AG10803 (cell line): ENCODE data around the gene KDM3A.
"Not testable (repeated sequence)": the region's sequence is repeated elsewhere in the genome, so short reads cannot be mapped to it uniquely, and the experiment has no call there.

Experiments
- DNase-seq: peaks from one replicate; pipeline ENCODE4 v3.0.0; 2010; ENCODE audit warnings: low read depth
- H3K4me3 ChIP-seq: 2 replicates; pipeline ENCODE4 v1.5.1; 2011; ENCODE audit warnings: mild to moderate bottlenecking, low read length, control low read depth
- TF ChIP-seq, protein P1 (sequence below): conservative IDR thresholded peaks from 2 replicates; pipeline ENCODE4 v1.5.1; 2011; ENCODE audit warnings: mild to moderate bottlenecking, low read length, control low read depth, inconsistent platforms

KDM3A gene

DNA sequence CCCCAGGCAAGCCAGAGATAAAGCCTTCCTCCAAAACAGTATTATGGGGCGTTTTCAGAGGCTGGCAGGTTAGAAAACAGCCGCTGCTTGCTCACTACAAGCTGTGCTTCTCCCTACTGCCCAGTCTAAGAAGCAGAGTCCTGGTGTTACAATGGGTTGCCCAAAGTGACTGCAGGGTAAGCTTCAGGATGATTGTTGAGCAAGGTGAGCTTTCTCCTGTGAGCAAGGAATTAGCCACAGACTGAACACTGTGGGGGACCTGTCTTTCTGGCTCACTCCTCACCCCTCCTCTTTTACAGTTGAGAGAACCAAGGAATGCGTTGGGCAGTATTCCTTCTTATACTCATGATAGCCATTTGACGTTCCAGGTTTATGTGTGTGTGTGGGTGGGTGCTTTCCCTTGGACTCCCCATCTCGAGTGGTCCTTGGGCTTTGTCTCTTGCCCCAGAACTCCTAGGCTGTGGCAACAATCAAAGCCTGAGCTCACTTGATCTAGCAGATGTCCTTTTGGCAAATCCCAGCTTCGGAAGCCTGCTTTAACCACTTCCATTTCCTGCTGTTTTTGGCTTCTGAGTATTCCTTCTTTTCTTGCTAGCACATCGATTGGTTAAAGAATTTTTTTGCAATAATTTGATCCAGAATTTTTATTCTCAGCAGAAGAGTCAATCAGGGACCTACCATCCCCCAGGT lies 47.5 kb downstream of the KDM3A start:
- H3K4me3 ChIP-seq = no peak overlapping the region
- no peak for DNase-seq
- TF ChIP-seq, protein P1, sequence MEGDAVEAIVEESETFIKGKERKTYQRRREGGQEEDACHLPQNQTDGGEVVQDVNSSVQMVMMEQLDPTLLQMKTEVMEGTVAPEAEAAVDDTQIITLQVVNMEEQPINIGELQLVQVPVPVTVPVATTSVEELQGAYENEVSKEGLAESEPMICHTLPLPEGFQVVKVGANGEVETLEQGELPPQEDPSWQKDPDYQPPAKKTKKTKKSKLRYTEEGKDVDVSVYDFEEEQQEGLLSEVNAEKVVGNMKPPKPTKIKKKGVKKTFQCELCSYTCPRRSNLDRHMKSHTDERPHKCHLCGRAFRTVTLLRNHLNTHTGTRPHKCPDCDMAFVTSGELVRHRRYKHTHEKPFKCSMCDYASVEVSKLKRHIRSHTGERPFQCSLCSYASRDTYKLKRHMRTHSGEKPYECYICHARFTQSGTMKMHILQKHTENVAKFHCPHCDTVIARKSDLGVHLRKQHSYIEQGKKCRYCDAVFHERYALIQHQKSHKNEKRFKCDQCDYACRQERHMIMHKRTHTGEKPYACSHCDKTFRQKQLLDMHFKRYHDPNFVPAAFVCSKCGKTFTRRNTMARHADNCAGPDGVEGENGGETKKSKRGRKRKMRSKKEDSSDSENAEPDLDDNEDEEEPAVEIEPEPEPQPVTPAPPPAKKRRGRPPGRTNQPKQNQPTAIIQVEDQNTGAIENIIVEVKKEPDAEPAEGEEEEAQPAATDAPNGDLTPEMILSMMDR = no peak

DNA sequence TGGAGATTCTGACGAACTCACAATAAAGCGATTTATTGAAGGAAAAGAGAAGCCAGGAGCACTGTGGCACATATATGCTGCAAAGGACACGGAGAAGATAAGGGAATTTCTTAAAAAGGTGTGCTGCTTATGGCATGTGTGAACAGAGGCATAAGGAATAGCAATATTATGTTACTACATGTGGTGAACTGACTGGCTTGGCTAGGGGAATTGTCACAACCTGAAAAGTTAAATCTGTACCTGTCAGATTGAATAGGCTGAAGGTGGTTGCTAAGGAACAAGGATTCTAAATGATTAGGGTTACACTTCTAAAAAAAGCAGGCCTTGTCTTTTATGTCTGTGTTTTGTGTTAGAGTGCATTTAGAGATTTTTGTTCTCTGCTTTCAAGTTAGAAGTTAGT lies 48.4 kb downstream of the KDM3A start:
- no peak for DNase-seq
- H3K4me3 ChIP-seq = no peak overlapping the region
- TF ChIP-seq, protein P1 = no peak

DNA sequence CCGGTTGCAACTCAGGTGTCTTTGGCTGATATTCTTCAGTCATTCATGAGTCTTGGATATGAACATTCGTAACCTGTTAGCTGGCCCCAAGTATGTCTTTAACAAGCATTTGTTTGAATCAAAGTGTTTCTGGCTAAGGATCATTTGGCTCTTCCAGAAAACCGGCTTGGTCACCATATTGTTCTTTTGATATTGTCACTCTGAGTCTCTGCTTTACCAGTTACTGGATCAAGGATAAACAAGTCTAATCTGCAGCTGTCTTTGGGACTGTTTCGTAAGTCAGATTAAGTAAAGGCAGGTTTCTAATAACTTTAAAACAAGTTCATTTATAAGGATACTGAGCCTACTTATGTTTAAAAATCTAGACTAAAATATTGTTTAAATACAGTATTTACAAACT lies 49.1 kb downstream of the KDM3A start:
- H3K4me3 ChIP-seq = no peak overlapping the region
- TF ChIP-seq, protein P1 = no peak
- DNase-seq = no peak

DNA sequence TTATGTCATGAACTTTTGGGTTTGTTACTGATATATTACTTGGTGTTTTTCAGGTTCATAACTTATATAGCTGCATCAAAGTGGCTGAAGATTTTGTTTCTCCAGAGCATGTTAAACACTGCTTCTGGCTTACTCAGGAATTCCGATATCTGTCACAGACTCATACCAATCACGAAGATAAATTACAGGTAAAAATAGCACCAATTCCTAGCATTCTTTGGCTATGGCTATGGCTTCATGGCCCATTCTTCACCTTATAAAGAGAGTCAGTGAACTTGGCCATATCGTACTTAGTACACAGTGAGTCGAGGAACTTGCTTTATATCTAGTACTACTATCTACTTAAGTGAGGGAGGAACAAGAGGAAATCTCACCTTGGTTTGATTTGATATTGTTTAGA lies 49.9 kb downstream of the KDM3A start:
- H3K4me3 ChIP-seq = no peak overlapping the region
- TF ChIP-seq, protein P1 = no peak
- DNase-seq = no peak

DNA sequence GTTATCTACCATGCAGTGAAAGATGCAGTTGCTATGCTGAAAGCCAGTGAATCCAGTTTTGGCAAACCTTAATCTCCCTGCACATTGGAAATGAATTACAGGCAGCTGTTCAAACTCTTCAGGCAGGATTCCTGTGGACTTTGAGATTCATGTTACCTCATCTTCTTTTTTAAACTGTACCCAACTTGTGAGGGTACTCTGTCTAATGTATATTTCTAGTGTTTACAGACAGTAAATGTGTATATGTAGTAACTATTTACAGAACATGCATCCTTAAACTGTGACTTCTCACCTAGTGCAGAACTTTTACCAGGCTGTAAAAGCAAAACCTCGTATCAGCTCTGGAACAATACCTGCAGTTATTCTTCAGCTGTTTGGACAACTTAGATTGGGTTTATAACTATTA lies 50.9 kb downstream of the KDM3A start:
- no peak for DNase-seq
- TF ChIP-seq, protein P1 = no peak
- H3K4me3 ChIP-seq = no peak overlapping the region

DNA sequence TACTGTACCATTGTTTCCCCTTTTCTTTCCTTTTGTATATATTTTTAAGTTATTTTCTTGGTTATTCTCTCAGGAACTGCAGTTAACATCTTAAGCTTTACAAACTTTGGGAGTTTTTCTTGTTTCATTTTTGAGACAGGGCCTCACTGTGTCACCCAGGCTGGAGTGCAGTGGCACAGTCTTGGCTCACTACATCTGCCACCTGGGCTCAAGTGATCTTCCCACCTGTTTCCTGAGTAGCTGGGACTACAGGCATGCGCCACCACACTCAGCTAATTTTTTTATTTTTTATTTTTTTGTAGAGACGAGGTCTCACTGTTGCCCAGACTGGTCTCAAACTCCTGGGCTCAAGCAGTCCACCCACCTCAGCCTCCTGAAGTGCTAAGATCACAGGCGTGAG lies 55.2 kb downstream of the KDM3A start:
- not testable (repeated sequence) for H3K4me3 ChIP-seq, DNase-seq

DNA sequence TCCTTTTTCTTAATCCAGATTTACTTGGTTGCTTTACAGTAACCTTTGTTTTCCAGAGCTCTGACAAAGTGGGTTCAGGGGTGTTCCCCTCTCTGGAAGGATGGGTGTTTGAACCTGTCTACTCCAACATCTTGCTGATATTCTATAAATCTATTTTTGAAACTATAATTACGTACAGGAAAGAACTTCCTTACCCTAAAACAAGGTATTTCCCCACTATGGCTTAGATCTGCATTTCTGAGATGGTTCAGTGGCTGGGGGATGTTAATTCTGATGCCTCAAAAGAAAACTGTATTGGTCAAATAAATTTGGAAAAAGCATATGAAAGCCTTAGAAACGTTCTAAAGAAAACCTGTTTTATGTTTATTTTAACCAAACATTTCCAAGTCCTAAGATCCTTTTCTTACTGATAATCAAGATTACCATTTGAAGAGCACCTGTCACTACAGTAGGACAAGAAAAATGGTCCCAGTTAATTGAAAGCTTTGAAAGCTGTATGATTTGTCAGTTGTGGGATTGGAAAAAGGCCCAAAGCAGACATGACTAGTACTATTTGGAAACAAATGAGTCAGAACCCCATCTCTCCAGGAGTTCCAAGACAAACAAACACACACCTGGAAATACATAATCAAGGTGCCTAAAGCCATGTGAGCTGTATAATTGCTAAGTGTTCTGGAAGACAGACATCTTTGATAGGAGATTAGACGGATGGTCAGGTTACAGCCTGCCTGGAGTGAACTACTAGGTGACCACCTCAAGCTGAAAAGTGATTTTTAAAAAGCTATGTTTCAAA lies 57.5 kb downstream of the KDM3A start:
- TF ChIP-seq, protein P1 = no peak
- H3K4me3 ChIP-seq = no peak overlapping the region
- no peak for DNase-seq
